ENCODE results near the gene FBXW11. TPM values are rescaled to one million over a fixed set of nuclear protein-coding genes. Genes with fewer than 3 reads are reported as not detected.

The FBXW11 gene
- total RNA-seq, 1 experiment from 2014 or later, result 85.3 TPM

DNA sequence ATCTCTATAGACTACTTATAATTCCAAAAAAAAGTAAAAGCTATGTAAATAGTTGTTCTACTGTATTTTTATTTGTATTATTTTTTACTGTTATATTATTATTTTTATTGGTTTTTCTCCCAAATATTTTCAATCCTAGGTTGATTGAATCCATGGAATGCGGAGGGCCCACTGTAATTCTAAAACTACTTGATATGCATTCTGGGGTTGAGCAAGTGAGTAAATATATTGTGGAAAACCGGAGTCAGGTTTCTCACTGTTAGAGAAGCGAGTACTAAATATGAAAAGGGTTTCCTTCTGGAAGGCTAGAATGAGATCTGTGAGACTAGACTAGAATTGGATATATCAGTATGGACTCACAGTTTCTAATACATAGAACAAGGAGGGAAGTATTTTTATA is 66.5 kb downstream of the FBXW11 start:
- no CpG with 5 or more reads among the region's 3 CpGs for WGBS (ENCODE audit: extremely low coverage, insufficient read length, low lambda C conversion rate)
- Histone ChIP-seq H3K4me1 (ENCODE audit: insufficient read depth, low read length) (peaks cover 2% of the 10 kb centered on the region; the same call in 1 of the 2 replicates), H3K4ac (ENCODE audit: low read depth, low read length) (no peak overlapping the region), H4K91ac (ENCODE audit: insufficient read length, low read depth, low read length) (no peak overlapping the region), H3K79me2 (ENCODE audit: insufficient read depth, low read length) (peaks cover 18% of the 10 kb centered on the region; the same call in 1 of the 2 replicates), H3K18ac (ENCODE audit: insufficient read length, low read depth, low read length) (no peak overlapping the region), H3K14ac (ENCODE audit: insufficient read depth, low read length) (no peak overlapping the region), H4K8ac (replicated peaks; ENCODE audit: insufficient read length, low read depth, low read length) (no peak overlapping the region), H4K20me1 (ENCODE audit: control insufficient read depth, insufficient read depth, insufficient read length) (no peaks in the 10 kb centered on the region), H3K23me2 (ENCODE audit: insufficient read length, low read depth, low read length, poor library complexity, severe bottlenecking) (no peaks in the 10 kb centered on the region), H2AFZ (ENCODE audit: low read length) (no peak overlapping the region), H3K23ac (ENCODE audit: insufficient read length, low read depth, low read length) (no peak overlapping the region), H3K79me1 (ENCODE audit: insufficient read depth, low read depth, low read length, poor library complexity, severe bottlenecking) (peaks cover 3% of the 10 kb centered on the region), H3K9ac (ENCODE audit: extremely low read depth, insufficient read length, low read length) (no peak overlapping the region), H2BK15ac (ENCODE audit: low read depth, low read length) (no peak overlapping the region), H2BK120ac (ENCODE audit: low read depth, low read length, poor library complexity, severe bottlenecking) (no peak overlapping the region), H2BK5ac (ENCODE audit: insufficient read length, low read length) (no peak overlapping the region), H3K9me3 (ENCODE audit: control insufficient read depth, low read depth, low read length) (no peaks in the 10 kb centered on the region), H2BK12ac (ENCODE audit: insufficient read length, low read depth, low read length) (no peak overlapping the region), H3K27me3 (ENCODE audit: insufficient read depth, low read length) (no peaks in the 10 kb centered on the region), H3K4me2 (ENCODE audit: insufficient read depth, insufficient read length, low read length) (no peak overlapping the region), H4K5ac (ENCODE audit: insufficient read length, low read depth, low read length) (no peak overlapping the region), H3T11ph (ENCODE audit: low read length) (no peak overlapping the region), H2BK20ac (ENCODE audit: low read depth, low read length, poor library complexity, severe bottlenecking) (no peak overlapping the region), H3K27ac (ENCODE audit: insufficient read length, low read depth, low read length) (no peak overlapping the region), H2AK5ac (ENCODE audit: insufficient read length, low read length) (no peak overlapping the region), H3K56ac (ENCODE audit: insufficient read length, low read depth, low read length) (no peak overlapping the region)
- TF ChIP-seq, protein P1, sequence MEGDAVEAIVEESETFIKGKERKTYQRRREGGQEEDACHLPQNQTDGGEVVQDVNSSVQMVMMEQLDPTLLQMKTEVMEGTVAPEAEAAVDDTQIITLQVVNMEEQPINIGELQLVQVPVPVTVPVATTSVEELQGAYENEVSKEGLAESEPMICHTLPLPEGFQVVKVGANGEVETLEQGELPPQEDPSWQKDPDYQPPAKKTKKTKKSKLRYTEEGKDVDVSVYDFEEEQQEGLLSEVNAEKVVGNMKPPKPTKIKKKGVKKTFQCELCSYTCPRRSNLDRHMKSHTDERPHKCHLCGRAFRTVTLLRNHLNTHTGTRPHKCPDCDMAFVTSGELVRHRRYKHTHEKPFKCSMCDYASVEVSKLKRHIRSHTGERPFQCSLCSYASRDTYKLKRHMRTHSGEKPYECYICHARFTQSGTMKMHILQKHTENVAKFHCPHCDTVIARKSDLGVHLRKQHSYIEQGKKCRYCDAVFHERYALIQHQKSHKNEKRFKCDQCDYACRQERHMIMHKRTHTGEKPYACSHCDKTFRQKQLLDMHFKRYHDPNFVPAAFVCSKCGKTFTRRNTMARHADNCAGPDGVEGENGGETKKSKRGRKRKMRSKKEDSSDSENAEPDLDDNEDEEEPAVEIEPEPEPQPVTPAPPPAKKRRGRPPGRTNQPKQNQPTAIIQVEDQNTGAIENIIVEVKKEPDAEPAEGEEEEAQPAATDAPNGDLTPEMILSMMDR (conservative IDR thresholded peaks at IDR 0.05), result no peak
- Mint-ChIP-seq H3K36me3 (ENCODE audit: insufficient read depth in 1 of 3, low read depth in 3 of 3) (peaks cover 0 to 9% (median 2%) of the 10 kb centered on the region in 3 experiments; a peak in 3 of 7 replicates), H3K9me3 (no peaks in the 10 kb centered on the region), H3K27me3 (ENCODE audit: low read depth) (no peaks in the 10 kb centered on the region), H3K4me3 (no peak overlapping the region), H3K4me1 (peaks cover 20 to 31% of the 10 kb centered on the region in 2 experiments), H3K27ac (no peak overlapping the region; a peak in 2 of 7 replicates)
- DNase-seq, result no peak
